Activated CD4-positive, alpha-beta T cell treated with anti-CD3 and anti-CD28 coated beads, Interleukin-2, amount 50 U/mL, for 1 hour (primary cell): ENCODE measurements around the gene TMEM132D.

Experiments used
- DNase-seq: peaks from one replicate; pipeline ENCODE4 v3.0.0-alpha.2; 2020

TMEM132D gene

GRCh38 chr12:129394177-129394825, 509.5 kb downstream of the TMEM132D start:
- no peak for DNase-seq

GRCh38 chr12:129393357-129393937, 510.4 kb downstream of the TMEM132D start:
- no peak for DNase-seq

- DNase-seq = no peak
Measured at GRCh38 chr12:129385637-129385990, 518.2 kb downstream of the TMEM132D start.

GRCh38 chr12:129383956-129384355, 519.9 kb downstream of the TMEM132D start:
- DNase-seq = no peak

- no peak for DNase-seq
Measured at GRCh38 chr12:129381715-129382114, 522.1 kb downstream of the TMEM132D start.

- no peak for DNase-seq
Measured at GRCh38 chr12:129379076-129379804, 524.6 kb downstream of the TMEM132D start.

- no peak for DNase-seq
Measured at GRCh38 chr12:129378496-129378895, 525.3 kb downstream of the TMEM132D start.

- DNase-seq = no peak
Measured at GRCh38 chr12:129373746-129374145, 530.1 kb downstream of the TMEM132D start.

- no peak for DNase-seq
Measured at GRCh38 chr12:129372876-129373275, 530.9 kb downstream of the TMEM132D start.

GRCh38 chr12:129372348-129372747, 531.5 kb downstream of the TMEM132D start:
- DNase-seq = no peak

GRCh38 chr12:129371268-129371667, 532.6 kb downstream of the TMEM132D start:
- no peak for DNase-seq

- DNase-seq = no peak
Measured at GRCh38 chr12:129366656-129367055, 537.2 kb downstream of the TMEM132D start.

- no peak for DNase-seq
Measured at GRCh38 chr12:129363041-129363440, 540.8 kb downstream of the TMEM132D start.

- DNase-seq = no peak
Measured at GRCh38 chr12:129357233-129357632, 546.6 kb downstream of the TMEM132D start.

GRCh38 chr12:129351481-129351880, 552.3 kb downstream of the TMEM132D start:
- no peak for DNase-seq

GRCh38 chr12:129339336-129339735, 564.5 kb downstream of the TMEM132D start:
- no peak for DNase-seq

GRCh38 chr12:129337413-129337812, 566.4 kb downstream of the TMEM132D start:
- no peak for DNase-seq

- DNase-seq = no peak
Measured at GRCh38 chr12:129335773-129336172, 568.1 kb downstream of the TMEM132D start.

GRCh38 chr12:129332286-129332685, 571.5 kb downstream of the TMEM132D start:
- no peak for DNase-seq

GRCh38 chr12:129331356-129332085, 572.3 kb downstream of the TMEM132D start:
- DNase-seq = no peak

- DNase-seq = no peak
Measured at GRCh38 chr12:129328235-129328634, 575.6 kb downstream of the TMEM132D start.

- no peak for DNase-seq
Measured at GRCh38 chr12:129325566-129325965, 578.3 kb downstream of the TMEM132D start.

- DNase-seq = no peak
Measured at GRCh38 chr12:129312048-129312447, 591.8 kb downstream of the TMEM132D start.

- no peak for DNase-seq
Measured at GRCh38 chr12:129310346-129310745, 593.5 kb downstream of the TMEM132D start.
